Measurements from ENCODE around the gene MIA2.
"Not testable (repeated sequence)": the region's sequence is repeated elsewhere in the genome, so short reads cannot be mapped to it uniquely, and the experiment has no call there.

The MIA2 gene, protein sequence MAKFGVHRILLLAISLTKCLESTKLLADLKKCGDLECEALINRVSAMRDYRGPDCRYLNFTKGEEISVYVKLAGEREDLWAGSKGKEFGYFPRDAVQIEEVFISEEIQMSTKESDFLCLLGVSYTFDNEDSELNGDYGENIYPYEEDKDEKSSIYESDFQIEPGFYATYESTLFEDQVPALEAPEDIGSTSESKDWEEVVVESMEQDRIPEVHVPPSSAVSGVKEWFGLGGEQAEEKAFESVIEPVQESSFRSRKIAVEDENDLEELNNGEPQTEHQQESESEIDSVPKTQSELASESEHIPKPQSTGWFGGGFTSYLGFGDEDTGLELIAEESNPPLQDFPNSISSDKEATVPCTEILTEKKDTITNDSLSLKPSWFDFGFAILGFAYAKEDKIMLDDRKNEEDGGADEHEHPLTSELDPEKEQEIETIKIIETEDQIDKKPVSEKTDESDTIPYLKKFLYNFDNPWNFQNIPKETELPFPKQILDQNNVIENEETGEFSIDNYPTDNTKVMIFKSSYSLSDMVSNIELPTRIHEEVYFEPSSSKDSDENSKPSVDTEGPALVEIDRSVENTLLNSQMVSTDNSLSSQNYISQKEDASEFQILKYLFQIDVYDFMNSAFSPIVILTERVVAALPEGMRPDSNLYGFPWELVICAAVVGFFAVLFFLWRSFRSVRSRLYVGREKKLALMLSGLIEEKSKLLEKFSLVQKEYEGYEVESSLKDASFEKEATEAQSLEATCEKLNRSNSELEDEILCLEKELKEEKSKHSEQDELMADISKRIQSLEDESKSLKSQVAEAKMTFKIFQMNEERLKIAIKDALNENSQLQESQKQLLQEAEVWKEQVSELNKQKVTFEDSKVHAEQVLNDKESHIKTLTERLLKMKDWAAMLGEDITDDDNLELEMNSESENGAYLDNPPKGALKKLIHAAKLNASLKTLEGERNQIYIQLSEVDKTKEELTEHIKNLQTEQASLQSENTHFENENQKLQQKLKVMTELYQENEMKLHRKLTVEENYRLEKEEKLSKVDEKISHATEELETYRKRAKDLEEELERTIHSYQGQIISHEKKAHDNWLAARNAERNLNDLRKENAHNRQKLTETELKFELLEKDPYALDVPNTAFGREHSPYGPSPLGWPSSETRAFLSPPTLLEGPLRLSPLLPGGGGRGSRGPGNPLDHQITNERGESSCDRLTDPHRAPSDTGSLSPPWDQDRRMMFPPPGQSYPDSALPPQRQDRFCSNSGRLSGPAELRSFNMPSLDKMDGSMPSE (N-terminal part only)

DNA sequence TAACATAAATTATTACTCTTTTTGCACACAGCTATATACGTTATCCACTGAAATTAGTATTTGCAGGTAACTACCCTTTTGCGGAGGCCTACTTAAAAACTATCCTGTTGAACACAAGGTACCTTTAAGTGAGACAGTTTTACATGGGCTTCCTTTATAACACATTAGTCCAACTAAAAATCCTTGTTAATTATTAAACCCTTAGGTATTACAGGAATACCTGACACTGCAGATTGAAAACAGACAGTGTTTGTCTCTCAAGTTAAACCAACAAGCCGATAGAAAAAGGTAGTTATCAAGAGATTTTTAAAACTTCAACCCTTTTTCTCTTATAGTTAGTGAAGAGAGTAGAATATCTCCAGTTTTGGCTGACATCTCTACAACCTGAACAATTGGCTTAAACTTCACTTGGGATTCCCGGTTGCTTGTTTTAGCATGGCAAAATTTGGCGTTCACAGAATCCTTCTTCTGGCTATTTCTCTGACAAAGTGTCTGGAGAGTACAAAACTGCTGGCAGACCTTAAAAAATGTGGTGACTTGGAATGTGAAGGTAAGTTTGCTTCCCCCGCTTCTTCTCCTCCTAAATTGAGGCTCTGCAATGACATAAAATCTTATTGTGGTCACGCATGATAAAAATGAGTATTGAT is at the start of gene MIA2:
TSS of gene MIA2 (plus strand) at position 236 of the 647 bp plus-strand sequence. CDS start at position 436, 200 bp downstream.
- no peak for DNase-seq

DNA sequence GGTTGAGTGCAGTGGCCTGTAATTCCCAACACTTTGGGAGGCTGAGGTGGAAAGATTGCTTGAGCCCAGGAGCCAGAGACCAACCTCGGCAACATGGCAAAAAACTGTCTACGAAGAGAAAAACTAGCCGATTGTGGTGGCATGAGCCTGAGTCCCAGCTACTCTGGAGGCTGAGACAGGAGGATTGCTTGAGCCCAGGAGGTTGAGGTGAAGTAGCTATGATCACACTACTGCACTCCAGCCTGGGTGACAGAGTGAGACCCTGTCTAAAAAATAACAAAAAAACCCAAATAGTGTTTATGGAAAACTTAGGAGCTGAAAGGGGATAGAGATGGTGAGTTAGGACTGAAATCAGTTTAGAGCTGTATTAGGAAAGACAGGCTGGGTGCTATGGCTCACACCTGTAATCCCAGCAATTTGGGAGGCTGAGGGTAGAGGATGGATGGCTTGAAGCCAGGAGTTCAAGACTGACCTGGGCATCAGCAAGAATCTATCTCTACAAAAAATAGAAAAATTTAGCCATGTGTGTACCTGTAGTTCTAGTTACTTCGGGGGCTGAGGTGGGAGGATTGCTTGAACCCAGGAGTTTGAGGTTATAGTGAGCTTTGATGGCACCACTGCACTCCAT is 49.0 kb upstream of the MIA2 start:
- no peak for DNase-seq

DNA sequence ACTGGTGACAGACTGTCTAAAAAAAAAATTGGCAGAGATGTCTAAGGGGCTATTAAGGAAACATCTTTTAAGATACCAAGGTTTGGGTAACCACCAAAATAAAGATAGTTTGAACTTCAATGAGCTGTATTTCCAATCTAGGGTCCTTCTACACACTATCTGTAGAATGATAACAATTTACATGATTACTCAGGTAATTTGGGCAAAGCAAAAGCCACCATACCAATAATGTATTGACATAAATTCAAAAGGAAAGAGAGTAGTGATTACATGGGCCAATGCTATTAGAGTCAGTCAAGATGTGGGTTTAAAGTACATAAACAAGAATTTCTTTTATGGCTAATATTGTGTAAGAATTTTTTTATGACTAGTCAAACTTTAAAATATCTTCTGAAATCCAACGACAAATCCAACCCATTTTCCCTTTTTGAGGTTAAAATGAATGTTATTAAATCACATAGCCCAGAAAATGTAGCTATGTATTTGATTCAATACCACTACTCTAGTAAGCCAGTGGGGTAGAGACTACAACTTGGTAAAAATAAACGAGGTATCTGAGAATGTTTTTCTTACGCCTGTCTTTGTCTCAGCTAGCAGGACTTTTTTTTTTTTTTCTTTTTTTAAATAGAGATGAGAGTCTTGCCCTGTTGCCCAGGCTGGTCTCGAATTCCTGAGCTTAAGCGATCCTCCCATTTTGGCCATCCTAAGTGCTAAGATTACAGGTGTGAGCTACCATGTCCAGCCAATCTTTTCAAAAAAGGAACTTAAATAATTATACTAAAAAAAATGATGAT is 48.3 kb upstream of the MIA2 start:
- no peak for DNase-seq

DNA sequence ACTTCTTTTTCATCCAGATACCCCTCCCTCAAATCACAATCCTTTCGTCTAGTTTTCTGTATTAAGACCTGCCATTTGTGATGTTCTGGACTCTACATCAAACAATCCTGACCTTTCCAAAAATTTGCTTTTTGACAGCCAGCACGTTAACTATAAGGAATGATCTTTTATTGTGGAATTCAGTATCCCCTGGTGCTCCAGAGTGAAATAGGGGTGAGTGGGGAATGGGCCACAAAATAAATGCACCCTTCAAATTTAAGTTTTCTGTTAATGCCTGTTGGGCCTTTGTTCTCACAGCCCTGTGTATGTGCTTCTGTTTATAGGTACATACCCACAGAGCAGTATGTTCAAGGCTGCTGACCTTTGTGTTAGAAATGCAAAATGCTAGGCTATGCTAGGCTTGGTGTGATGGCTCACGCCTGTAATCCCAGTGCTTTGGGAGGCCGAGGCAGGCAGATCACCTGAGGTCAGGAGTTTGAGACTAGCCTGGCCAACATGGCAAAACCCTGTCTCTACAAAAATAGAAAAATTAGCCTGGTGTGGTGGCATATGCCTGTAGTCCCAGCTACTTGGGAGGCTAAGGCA is 46.7 kb upstream of the MIA2 start:
- no peak for DNase-seq

DNA sequence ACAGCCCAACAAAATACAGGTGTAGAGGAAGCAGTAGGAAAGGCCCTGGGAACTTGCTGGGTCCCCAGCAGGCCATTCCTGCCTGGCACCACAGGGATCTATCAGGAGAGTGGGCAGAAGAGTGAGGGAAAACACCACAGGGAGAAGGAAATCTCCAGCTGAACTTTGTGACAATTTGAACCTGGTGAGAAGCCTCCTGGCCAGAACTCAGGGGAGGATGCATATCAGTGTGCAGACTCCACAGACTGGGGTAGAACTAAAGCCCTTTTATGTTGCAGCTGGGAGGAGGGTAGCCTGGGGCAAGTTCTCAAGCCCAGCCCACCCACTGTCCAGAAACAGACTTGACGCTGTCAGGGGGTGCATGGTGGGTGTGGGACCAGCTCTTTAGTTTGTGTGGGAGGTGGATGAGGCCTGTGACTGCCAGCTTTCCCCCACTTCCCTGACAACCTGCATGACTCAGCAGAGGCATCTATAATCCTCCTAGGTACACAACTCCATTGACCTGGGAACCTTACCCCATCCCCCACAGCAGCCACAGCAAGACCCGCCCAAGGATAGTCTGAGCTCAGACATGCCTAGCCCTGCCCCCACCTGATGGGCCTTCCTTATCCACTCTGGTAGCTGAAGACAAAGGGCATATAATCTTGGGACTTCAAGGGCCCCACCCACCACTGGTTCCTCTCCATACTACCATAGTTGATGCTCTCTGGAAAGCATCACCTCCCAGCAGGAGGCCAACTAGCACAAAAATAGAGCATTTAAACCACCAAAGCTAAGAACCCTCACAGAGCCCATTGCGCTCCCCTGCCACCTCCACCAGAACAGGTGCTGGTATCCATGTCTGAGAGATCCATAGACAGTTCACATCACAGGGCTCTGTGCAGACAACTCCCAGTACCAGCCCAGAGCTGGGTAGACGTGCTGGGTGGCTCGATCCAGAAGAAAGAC is 29.8 kb upstream of the MIA2 start:
- DNase-seq: no peak

DNA sequence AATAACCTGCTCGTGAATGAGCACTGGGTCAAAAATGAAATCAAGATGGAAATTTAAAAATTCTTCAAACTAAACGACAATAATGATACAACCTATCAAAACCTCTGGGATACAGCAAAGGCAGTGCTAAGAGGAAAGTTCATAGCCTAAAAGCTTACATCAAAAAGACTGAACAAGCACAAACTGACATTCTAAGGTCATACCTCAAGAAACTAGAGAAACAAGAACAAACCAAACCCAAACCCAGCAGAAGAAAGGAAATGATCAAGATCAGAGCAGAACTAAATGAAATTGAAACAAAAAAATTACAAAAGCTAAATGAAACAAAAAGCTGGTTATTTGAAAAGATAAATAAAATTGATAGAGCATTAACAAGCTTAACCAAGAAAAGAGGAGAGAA is 26.3 kb upstream of the MIA2 start:
- not testable (repeated sequence) for DNase-seq

DNA sequence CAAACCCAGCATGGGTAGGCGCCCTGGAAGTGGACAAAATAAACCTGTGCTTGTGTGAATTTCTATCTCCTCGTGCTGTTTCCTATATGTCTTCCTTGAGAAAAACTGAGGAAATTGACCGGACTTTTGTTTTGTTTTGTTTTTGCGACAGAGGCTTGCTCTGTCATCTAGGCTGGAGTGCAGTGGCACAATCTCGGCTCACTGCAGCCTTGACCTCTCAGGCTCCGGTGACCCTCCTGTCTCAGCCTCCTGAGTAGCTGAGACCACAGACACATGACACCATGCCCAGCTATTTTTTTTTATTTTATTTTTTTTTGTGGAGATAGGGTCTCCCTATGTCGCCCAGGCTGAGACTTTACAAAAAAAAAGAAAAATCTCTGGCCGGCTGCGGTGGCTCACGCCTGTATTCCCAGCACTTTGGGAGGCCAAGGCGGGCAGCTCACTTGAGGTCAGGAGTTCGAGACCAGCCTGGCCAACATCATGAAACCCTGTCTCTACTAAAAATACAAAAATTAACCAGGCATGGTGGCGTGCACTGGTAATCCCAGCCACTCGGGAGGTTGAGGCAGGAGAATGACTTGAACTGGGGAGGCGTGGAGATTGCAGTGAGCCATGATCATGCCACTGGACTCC is 22.5 kb upstream of the MIA2 start:
- DNase-seq: no peak

DNA sequence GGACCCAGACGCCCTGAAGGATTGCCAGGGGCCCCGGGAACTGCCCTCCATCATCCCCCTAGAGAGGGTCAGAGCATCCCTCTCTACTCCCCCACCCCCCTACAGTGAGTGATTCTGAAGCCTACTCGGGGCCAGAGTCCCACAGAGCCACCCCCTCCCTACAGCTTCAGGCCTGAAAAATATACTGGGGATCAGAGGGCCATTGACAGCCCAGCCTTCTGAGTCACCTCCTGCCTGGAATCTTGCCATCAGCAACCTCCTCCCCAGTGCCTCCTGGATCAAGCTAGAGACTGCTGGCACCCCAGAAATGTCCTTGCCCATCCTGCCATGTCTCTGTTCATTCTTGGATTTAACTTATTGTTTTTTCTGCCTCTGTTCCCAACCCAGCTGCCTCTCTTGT is 21.7 kb upstream of the MIA2 start:
- no peak for DNase-seq

DNA sequence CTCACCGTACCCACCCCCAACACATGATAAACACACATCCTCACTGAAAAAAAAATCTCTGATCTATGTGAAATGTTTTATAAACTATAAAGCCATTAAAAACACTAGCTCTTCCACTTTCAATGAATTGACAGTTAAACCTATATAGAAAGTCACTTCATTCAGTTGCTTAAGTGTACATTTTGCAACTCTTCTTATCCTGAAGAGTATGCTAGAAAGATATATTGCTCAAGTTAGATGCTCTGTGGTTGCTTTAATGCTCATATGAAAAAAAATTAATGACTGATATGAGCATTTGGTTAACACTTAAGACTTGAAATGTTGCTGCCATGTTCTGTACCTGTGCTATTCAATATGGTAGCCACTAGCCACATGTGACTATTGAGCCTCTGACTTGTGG is 21.0 kb upstream of the MIA2 start:
- DNase-seq: no peak

DNA sequence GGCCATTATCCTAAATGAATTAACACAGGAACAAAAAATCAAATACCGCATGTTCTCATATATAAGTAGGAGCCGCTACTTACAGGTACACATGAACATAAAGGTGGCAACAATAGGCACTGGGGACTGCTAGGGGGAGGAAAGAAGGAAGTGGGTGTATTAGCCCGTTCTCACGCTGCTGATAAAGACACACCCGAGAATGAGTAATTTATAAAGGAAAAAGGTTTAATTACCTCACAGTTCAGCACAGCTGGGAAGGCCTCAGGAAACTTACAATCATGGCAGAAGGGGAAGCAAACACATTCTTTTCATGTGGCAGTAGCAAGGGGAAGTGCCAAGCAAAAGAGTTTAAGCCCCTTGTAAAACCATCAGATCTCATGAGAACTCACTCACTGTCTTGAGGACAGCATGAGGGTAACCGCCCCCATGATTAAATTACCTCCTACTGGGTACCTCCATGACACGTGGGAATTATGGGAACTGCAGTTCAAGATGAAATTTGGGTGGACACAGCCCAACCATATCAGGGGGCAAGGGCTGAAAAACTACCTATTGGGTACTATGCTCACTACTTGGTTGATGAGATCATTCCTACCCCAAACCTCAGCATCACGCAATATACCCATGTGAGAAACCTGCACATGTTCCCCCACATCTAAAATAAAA is 16.4 kb upstream of the MIA2 start:
- DNase-seq: no peak

DNA sequence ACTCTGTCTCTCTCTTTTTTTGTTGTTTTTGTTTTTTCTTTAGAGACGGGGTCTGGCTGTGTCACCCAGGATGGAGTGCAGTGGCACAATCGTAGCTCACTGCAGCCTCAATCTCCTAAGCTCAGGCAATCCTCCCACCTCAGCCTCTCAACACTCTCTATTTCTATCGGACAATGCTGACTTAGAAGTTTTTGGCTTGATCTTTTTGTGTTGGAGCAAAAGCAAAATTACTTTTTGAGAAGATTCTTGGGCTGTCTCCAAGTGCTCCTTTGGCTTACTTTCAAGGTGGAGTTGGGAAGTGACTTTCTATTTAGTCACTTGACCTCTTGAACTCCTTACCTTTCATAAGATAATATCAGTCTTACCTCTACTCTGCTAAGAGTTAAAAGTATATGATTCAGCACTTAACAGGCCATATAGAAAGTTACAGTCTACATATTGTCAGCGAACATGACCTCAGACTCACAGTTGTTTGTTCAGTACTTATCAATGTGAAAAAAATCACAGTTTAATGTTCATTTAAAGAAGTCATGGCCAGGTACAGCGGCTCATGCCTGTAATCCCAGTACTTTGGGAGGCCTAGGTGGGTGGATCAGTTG is 15.4 kb upstream of the MIA2 start:
- no peak for DNase-seq

DNA sequence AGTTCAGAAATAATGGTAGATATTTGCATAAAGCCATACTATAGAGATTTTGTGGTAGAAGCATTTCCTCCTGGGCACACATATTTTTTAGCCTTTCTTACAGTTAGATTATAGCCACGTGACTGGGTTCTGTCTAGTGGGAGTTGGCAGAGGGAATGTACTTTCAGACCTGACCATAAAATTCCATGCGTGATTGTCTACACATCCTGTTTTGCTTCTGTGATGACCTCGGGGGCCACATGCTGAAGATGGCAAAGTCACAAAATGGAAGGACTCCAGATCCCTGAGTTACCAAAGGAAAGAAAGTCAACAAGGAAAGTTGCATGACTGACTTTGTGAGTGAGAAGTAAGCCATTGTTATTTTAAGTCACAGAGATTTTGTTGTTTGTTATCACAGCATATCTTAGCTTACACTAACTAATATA is 14.6 kb upstream of the MIA2 start:
- DNase-seq: no peak

DNA sequence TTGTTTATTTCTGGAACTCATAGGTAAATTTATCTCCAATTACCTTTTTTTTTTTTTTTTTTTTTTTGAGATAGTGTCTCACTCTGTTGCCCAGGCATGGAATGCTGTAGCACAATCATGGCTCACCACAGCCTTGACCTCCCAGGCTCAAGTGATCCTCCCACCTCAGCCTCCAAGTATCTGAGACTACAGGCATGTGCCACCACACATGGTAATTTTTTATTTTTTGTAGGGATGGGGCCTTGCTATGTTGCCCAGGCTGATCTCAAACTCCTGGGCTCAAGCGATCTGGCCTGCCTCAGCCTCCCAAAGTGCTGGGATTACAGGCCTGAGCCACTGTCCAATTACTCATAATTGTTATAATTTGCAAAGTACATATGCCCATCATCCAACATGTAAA is 13.2 kb upstream of the MIA2 start:
- not testable (repeated sequence) for DNase-seq

DNA sequence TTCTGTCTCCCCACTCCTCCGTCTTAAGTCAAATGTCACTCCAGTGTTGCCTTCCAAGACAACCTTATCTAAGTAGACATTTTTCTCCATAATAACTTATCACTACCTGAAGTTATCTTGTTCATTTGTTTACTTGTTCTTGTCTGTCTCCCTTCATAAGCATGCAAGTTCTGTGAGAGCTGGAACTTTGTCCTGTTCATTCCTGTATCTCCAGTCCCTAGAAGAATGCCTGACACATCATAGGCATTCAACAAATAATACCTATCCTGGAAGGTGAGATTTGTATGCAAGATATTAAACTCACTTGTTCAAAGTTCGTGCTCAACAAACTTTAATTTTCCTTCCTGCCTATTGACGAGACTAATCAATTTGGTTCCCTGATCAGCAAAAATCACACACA is 5.7 kb upstream of the MIA2 start:
- no peak for DNase-seq

DNA sequence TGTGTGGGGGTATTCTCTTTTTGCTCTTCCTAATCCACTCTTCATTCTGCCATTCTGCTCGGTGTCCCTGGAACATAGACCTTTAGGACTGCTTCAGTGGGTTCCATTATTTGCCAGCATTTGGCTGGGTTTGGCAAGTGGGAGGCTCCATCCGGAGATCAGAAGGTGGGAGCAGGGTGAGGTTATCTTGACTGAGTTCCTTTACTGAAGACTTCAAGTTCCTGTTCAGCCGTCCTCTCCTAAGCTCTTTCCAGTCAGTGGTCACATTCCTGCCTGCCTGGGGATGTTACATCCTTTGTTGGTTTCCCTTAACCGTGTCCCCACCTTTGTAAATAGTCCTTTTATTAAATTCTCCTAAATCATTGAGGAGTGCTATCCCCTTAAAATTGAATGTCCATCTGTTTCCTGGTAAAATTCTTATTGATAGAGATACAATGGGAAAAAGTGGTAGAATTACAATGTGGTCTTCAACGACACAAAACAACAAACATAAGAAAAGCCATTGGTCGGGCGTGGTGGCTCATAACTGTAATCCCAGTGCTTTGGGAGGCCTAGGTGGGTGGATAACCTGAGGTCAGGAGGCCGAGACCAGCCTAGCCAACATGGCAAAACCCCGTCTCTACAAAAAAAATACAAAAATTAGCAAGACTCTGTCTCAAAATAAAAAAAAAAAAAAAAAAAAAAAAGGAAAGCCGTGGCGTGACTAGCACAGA is 5.0 kb upstream of the MIA2 start:
- DNase-seq: peak; percentile 25

DNA sequence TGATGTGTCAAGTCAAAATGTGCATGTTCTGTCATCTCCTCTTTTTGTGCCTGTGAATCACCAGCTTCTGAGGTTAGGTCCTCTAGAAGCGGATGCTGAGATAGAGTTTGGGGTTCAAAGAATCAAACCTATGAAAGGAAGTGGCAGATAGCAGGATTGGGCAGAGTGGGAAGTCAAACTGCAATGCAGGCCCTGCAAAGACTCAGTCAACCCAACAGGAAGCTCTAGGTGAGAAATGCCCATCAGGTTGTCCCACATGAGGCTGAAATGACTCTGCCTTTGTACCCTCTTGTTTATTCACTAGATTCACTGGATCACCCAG is 4.5 kb upstream of the MIA2 start:
- DNase-seq: peak; percentile 28

DNA sequence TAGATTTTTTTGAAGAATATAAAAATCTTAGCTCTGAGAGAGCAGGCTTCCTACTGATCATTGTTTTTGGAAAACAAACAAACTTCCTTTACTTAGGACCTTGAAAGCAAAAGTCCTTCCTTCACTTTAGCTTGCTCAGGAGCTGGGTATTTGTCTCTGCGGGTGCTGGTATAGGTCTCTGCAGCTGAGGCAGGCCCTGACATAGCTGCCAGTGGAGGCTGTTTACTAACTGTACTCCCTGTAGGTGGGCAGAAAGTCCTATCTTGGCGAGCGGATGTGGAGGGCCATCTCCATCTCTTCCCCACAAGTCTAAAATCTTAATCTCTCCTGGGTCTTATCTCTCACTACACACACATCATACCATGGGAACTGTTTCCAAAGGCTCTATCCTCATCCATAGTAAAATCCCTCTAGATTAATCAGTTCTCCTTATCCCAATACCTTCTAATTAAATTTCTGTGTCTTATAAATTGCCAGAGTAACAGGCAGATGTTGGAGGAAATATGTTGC is 4.1 kb upstream of the MIA2 start:
- no peak for DNase-seq
